ENCODE results near the gene SPON2. TPM values are rescaled to one million over a fixed set of nuclear protein-coding genes. Genes with fewer than 3 reads are reported as not detected.

Gene SPON2
- total and polyA plus RNA-seq, 2 of the 4 experiments (the other 2 are of a cell fraction), result 21.1 to 177 TPM

DNA sequence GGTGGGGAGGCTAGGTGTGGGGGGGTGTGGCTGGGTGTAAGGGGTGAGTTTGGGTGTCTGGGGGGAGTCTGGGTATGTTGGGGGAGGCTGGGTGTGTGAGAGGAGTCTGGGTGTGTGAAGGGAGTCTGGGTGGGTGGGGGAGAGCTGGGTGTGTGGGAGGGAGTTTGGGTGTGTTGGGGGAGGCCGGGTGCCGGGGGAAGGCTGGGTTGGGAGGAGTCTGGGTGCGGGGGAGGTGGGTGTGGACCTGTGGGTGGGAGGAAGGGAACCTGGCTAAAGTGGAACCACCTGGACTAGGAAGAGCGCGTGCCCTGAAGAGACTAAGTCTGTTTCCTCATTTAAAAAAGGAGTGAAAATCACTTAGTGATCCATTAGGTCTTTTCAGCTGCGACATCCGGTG is 18.3 kb downstream of the SPON2 start:
- Histone ChIP-seq H2AK9ac (replicated peaks; ENCODE audit: low read depth, low read length, poor library complexity) (no peak overlapping the region), H4K5ac (ENCODE audit: low read depth, low read length) (no peak overlapping the region), H3K18ac (ENCODE audit: low read depth, low read length) (no peak overlapping the region), H4K8ac (ENCODE audit: low read depth in 2 of 2, low read length in 2 of 2) (no peak overlapping the region), H3K23ac (ENCODE audit: low read depth, low read length) (no peak overlapping the region), H2BK20ac (ENCODE audit: low read depth, low read length) (no peak overlapping the region), H3K9ac (ENCODE audit: low read depth, low read length) (no peak overlapping the region), H2BK5ac (ENCODE audit: low read depth, low read length, poor library complexity, severe bottlenecking) (no peak overlapping the region), H3K36me3 (ENCODE audit: control insufficient read depth, insufficient read depth, low read length) (no peaks in the 10 kb centered on the region), H4K20me1 (ENCODE audit: insufficient read depth, low read length) (no peaks in the 10 kb centered on the region; the same call in 1 of the 2 replicates), H3K9me3 (ENCODE audit: control insufficient read depth, insufficient read depth, low read length) (peaks cover 20% of the 10 kb centered on the region), H3K9me1 (ENCODE audit: insufficient read depth, low read length) (peaks cover 3% of the 10 kb centered on the region; the same call in 1 of the 2 replicates), H4K91ac (ENCODE audit: insufficient read depth, low read depth, low read length) (no peak overlapping the region), H3K56ac (ENCODE audit: extremely low read depth, insufficient read depth, low read length) (no peak overlapping the region), H3K4ac (ENCODE audit: low read depth, low read length) (no peak overlapping the region), H3K4me2 (ENCODE audit: low read depth, low read length) (no peak overlapping the region), H3K27ac (ENCODE audit: insufficient read depth, low read length) (no peak overlapping the region), H3K79me1 (ENCODE audit: low read depth in 1 of 2, low read length in 2 of 2) (no peaks in the 10 kb centered on the region), H3K27me3 (ENCODE audit: control insufficient read depth, insufficient read depth, low read length) (peaks cover 50% of the 10 kb centered on the region), H2BK120ac (ENCODE audit: low read depth, low read length) (no peak overlapping the region), H3K14ac (replicated peaks; ENCODE audit: low read depth, low read length) (no peak overlapping the region), H3K4me3 (ENCODE audit: insufficient read depth, low read depth, low read length) (no peak overlapping the region), H2AK5ac (ENCODE audit: low read depth, low read length) (no peak overlapping the region), H2AFZ (replicated peaks; ENCODE audit: low read length, poor library complexity) (no peak overlapping the region), H2BK15ac (ENCODE audit: low read depth, low read length) (no peak overlapping the region), H3K4me1 (ENCODE audit: control insufficient read depth, insufficient read depth, low read length) (peaks cover 1% of the 10 kb centered on the region; the same call in 1 of the 2 replicates)
- CTCF ChIA-PET, result no interaction called here
- dilution Hi-C loops (cut with HindIII; ENCODE audit: low sequenced_read_pairs, unreplicated experiment), result no loop called here
- 60% methylated on average over 5 of the region's 7 CpGs; no CpG with 5 or more reads in 1 of the 2 experiments for WGBS, 2 experiments (ENCODE audit: extremely low coverage in 2 of 2, insufficient read length in 1 of 2)
- DNase-seq (no peak), ATAC-seq (ENCODE audit: low read depth) (no peak)
- POLR2A ChIA-PET (ENCODE audit: unreplicated experiment), result no interaction called here
- intact Hi-C loops (cut with micrococcal nuclease), result no loop called here
- in situ Hi-C loops (cut with MboI; ENCODE audit: low sequenced_read_pairs), result loop anchor here (25.0 kb wide), 1 partner anchor 483 kb away; no protein-coding TSS in a partner anchor
- BruUV-seq (replicated peaks), result no TSS peak
- TF ChIP-seq, protein P1, sequence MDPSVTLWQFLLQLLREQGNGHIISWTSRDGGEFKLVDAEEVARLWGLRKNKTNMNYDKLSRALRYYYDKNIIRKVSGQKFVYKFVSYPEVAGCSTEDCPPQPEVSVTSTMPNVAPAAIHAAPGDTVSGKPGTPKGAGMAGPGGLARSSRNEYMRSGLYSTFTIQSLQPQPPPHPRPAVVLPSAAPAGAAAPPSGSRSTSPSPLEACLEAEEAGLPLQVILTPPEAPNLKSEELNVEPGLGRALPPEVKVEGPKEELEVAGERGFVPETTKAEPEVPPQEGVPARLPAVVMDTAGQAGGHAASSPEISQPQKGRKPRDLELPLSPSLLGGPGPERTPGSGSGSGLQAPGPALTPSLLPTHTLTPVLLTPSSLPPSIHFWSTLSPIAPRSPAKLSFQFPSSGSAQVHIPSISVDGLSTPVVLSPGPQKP (IDR thresholded peaks at IDR 0.05; ENCODE audit: borderline replicate concordance, low read depth, low read length), result no peak
- TF ChIP-seq POLR2A (IDR thresholded peaks at IDR 0.05; ENCODE audit: low read depth, low read length), result no peak
- no peak for TF ChIP-seq RCOR1 (IDR thresholded peaks at IDR 0.05; ENCODE audit: insufficient replicate concordance, low read length)
- TF ChIP-seq RFX5 (IDR thresholded peaks at IDR 0.05; ENCODE audit: low read depth, low read length), result no peak
- no peak for TF ChIP-seq CHD1 (IDR thresholded peaks at IDR 0.05; ENCODE audit: low read depth, low read length)
- no peak for TF ChIP-seq SMC3 (IDR thresholded peaks at IDR 0.05; ENCODE audit: low read depth, low read length)
- TF ChIP-seq CEBPB (IDR thresholded peaks at IDR 0.05; ENCODE audit: low read depth, low read length), result no peak
- no peak for TF ChIP-seq MAZ (IDR thresholded peaks at IDR 0.05; ENCODE audit: borderline replicate concordance, low read depth, low read length)
- TF ChIP-seq RAD21 (IDR thresholded peaks at IDR 0.05; ENCODE audit: low read length), result no peak
- TF ChIP-seq FOS (IDR thresholded peaks at IDR 0.05; ENCODE audit: low read depth, low read length), result no peak
- TF ChIP-seq USF2 (IDR thresholded peaks at IDR 0.05; ENCODE audit: low read depth, low read length), result no peak
- TF ChIP-seq MXI1 (IDR thresholded peaks at IDR 0.05; ENCODE audit: borderline replicate concordance, low read depth, low read length), result no peak
- TF ChIP-seq NFE2L2 (IDR thresholded peaks at IDR 0.05; ENCODE audit: low read depth, low read length), result no peak
- TF ChIP-seq MAFK (IDR thresholded peaks at IDR 0.05; ENCODE audit: low read depth, low read length), result no peak
- TF ChIP-seq BHLHE40 (IDR thresholded peaks at IDR 0.05; ENCODE audit: low read depth, low read length), result no peak
- TF ChIP-seq, protein P2, sequence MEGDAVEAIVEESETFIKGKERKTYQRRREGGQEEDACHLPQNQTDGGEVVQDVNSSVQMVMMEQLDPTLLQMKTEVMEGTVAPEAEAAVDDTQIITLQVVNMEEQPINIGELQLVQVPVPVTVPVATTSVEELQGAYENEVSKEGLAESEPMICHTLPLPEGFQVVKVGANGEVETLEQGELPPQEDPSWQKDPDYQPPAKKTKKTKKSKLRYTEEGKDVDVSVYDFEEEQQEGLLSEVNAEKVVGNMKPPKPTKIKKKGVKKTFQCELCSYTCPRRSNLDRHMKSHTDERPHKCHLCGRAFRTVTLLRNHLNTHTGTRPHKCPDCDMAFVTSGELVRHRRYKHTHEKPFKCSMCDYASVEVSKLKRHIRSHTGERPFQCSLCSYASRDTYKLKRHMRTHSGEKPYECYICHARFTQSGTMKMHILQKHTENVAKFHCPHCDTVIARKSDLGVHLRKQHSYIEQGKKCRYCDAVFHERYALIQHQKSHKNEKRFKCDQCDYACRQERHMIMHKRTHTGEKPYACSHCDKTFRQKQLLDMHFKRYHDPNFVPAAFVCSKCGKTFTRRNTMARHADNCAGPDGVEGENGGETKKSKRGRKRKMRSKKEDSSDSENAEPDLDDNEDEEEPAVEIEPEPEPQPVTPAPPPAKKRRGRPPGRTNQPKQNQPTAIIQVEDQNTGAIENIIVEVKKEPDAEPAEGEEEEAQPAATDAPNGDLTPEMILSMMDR (conservative IDR thresholded peaks at IDR 0.05; ENCODE audit: low read depth, low read length), result no peak

Measured in IMR-90 (cell line).